HepG2 (cell line): ENCODE measurements around the gene IQSEC1. TPM values are rescaled to one million over a fixed set of nuclear protein-coding genes. Genes with fewer than 3 reads are reported as not detected.

Experiments
- ATF6 ChIP-seq: sonication (generic); formaldehyde crosslinking; conservative IDR thresholded peaks from 2 replicates; pipeline ENCODE4 v1.4.0; 2020; ENCODE audit warnings: missing genetic modification reagents
- FOSL1 ChIP-seq: sonication (generic); formaldehyde crosslinking; IDR thresholded peaks from 2 replicates; pipeline ENCODE4 v1.9.0; 2021; ENCODE audit warnings: missing genetic modification reagents, borderline replicate concordance
- IKZF4 ChIP-seq: sonication (generic); formaldehyde crosslinking; IDR thresholded peaks from 2 replicates; pipeline ENCODE4 v1.5.1; 2020; ENCODE audit warnings: borderline replicate concordance, mild to moderate bottlenecking, low read depth, missing genetic modification reagents; ENCODE audit errors: not compliant biosample characterization
- SMAD1 ChIP-seq: sonication (generic); formaldehyde crosslinking; IDR thresholded peaks from 2 replicates; pipeline ENCODE4 v1.4.0; 2020; ENCODE audit warnings: missing genetic modification reagents, low read depth, mild to moderate bottlenecking, borderline replicate concordance
- SMYD3 ChIP-seq: sonication (generic); formaldehyde crosslinking; IDR thresholded peaks from 2 replicates; pipeline ENCODE4 v1.8.1; 2023; ENCODE audit warnings: mild to moderate bottlenecking, missing genetic modification reagents
- TARDBP ChIP-seq: sonication (generic); formaldehyde crosslinking; IDR thresholded peaks from 2 replicates; pipeline ENCODE4 v1.8.0; 2022; ENCODE audit warnings: mild to moderate bottlenecking, missing genetic modification reagents
- THYN1 ChIP-seq: sonication (generic); formaldehyde crosslinking; IDR thresholded peaks from 2 replicates; pipeline ENCODE4 v1.8.1; 2023; ENCODE audit warnings: low read depth, mild to moderate bottlenecking, moderate library complexity, missing genetic modification reagents, borderline replicate concordance
- ZBTB46 ChIP-seq: sonication (generic); formaldehyde crosslinking; IDR thresholded peaks from 2 replicates; pipeline ENCODE4 v1.4.0; 2020; ENCODE audit warnings: mild to moderate bottlenecking, missing genetic modification reagents, borderline replicate concordance
- ZNF563 ChIP-seq: sonication (generic); formaldehyde crosslinking; IDR thresholded peaks from 2 replicates; pipeline ENCODE4 v1.8.0; 2022; ENCODE audit warnings: mild to moderate bottlenecking, moderate library complexity, missing genetic modification reagents
- ZNF615 ChIP-seq: sonication (generic); formaldehyde crosslinking; IDR thresholded peaks from 2 replicates; pipeline ENCODE4 v1.5.0; 2020; ENCODE audit warnings: mild to moderate bottlenecking, missing genetic modification reagents, borderline replicate concordance
- ZNF710 ChIP-seq: sonication (generic); formaldehyde crosslinking; IDR thresholded peaks from 2 replicates; pipeline ENCODE4 v1.5.0; 2020; ENCODE audit warnings: mild to moderate bottlenecking, missing genetic modification reagents, borderline replicate concordance
- ZNF773 ChIP-seq: sonication (generic); formaldehyde crosslinking; IDR thresholded peaks from 2 replicates; pipeline ENCODE4 v1.4.0; 2020; ENCODE audit warnings: missing genetic modification reagents, borderline replicate concordance
- polyA plus RNA-seq, 8 experiments: library from polyadenylated mRNA; depleted of rRNA in 3 of 8; stranded (reverse) in 7 of 8; unstranded in 1 of 8; fragments of >200 nt; fragmentation: Illumina TruSeq in 4 of 8; extraction: Trizol in 4 of 8; gene quantifications; 2 replicates each; pipeline versions ENCODE4 v1.2.1 to v1.2.3, GENCODE V29; 2011 to 2016; ENCODE audit warnings: low read depth in 4 of 8, missing spikeins in 1 of 8, mixed read lengths in 1 of 8; ENCODE audit not compliant: insufficient read depth in 1 of 8
- total RNA-seq, 5 experiments: library from RNA; depleted of rRNA; stranded (reverse); fragments of >200 nt; fragmentation: Illumina TruSeq; extraction: Trizol; gene quantifications; 2 replicates each; pipeline ENCODE4 v1.2.3, GENCODE V29; 2016; ENCODE audit warnings: low read depth in 1 of 5
- TF ChIP-seq, protein P1 (sequence below): sonication (generic); formaldehyde crosslinking; IDR thresholded peaks from 2 replicates; pipeline ENCODE4 v1.5.0; 2020; ENCODE audit warnings: mild to moderate bottlenecking, missing genetic modification reagents
- TF ChIP-seq, protein P2 (sequence below): sonication (generic); formaldehyde crosslinking; IDR thresholded peaks from 2 replicates; pipeline ENCODE4 v1.8.0; 2022; ENCODE audit warnings: mild to moderate bottlenecking, missing genetic modification reagents; ENCODE audit not compliant: insufficient replicate concordance
- TF ChIP-seq, protein P3 (sequence below): sonication (generic); IDR thresholded peaks from 2 replicates; pipeline ENCODE4 v1.6.1; 2016; ENCODE audit warnings: low read depth, borderline replicate concordance

The IQSEC1 gene
- total and polyA plus RNA-seq, 2 of the 13 experiments (the other 11 are each of a cell fraction or from before 2014, with no cell fraction given): 17.4 to 20.2 TPM

GRCh38 chr3:12992629-12993516 is 80.4 kb downstream of the IQSEC1 start (continued):
- TF ChIP-seq, protein P1, sequence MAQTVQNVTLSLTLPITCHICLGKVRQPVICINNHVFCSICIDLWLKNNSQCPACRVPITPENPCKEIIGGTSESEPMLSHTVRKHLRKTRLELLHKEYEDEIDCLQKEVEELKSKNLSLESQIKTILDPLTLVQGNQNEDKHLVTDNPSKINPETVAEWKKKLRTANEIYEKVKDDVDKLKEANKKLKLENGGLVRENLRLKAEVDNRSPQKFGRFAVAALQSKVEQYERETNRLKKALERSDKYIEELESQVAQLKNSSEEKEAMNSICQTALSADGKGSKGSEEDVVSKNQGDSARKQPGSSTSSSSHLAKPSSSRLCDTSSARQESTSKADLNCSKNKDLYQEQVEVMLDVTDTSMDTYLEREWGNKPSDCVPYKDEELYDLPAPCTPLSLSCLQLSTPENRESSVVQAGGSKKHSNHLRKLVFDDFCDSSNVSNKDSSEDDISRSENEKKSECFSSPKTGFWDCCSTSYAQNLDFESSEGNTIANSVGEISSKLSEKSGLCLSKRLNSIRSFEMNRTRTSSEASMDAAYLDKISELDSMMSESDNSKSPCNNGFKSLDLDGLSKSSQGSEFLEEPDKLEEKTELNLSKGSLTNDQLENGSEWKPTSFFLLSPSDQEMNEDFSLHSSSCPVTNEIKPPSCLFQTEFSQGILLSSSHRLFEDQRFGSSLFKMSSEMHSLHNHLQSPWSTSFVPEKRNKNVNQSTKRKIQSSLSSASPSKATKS (CRISPR knock-in tag): no peak
- no peak for TF ChIP-seq ATF6 (CRISPR knock-in tag)
- TF ChIP-seq, protein P2, sequence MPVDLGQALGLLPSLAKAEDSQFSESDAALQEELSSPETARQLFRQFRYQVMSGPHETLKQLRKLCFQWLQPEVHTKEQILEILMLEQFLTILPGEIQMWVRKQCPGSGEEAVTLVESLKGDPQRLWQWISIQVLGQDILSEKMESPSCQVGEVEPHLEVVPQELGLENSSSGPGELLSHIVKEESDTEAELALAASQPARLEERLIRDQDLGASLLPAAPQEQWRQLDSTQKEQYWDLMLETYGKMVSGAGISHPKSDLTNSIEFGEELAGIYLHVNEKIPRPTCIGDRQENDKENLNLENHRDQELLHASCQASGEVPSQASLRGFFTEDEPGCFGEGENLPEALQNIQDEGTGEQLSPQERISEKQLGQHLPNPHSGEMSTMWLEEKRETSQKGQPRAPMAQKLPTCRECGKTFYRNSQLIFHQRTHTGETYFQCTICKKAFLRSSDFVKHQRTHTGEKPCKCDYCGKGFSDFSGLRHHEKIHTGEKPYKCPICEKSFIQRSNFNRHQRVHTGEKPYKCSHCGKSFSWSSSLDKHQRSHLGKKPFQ (CRISPR knock-in tag): no peak
- no peak for TF ChIP-seq ZNF773 (CRISPR knock-in tag)
- no peak for TF ChIP-seq ZBTB46
- 0 out of 2 replicates have a peak, but pooled peaks have one; percentile 20 for TF ChIP-seq ZNF710 (CRISPR knock-in tag)
- TF ChIP-seq IKZF4 (CRISPR knock-in tag): no peak
- no peak for TF ChIP-seq THYN1 (CRISPR knock-in tag)
- TF ChIP-seq SMYD3 (CRISPR knock-in tag): no peak
- TF ChIP-seq ZNF563: no peak
- TF ChIP-seq, protein P3, sequence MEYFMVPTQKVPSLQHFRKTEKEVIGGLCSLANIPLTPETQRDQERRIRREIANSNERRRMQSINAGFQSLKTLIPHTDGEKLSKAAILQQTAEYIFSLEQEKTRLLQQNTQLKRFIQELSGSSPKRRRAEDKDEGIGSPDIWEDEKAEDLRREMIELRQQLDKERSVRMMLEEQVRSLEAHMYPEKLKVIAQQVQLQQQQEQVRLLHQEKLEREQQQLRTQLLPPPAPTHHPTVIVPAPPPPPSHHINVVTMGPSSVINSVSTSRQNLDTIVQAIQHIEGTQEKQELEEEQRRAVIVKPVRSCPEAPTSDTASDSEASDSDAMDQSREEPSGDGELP: peak; percentile 97
- no peak for TF ChIP-seq ZNF615 (CRISPR knock-in tag)
- TF ChIP-seq FOSL1 (CRISPR knock-in tag): no peak
- no peak for TF ChIP-seq SMAD1 (CRISPR knock-in tag)
- TF ChIP-seq TARDBP (CRISPR knock-in tag): peak; percentile 51; the same call in 1 of the 2 replicates
